Lower leg skin (tissue), 3 donors: Measurements from ENCODE around the gene SAMD13.

Experiments used
- CTCF ChIP-seq, 3 donors: fragments of 450-650 bp; IDR thresholded peaks; one replicate each; pipeline ENCODE4 v1.5.1; 2016; ENCODE audit warnings: antibody characterized with exemption in 3 of 3, mild to moderate bottlenecking in 3 of 3, moderate library complexity in 2 of 3
- POLR2A ChIP-seq, 2 donors: fragments of 450-650 bp; IDR thresholded peaks; one replicate each; pipeline ENCODE4 v1.6.1; 2016 to 2017; ENCODE audit warnings: antibody characterized with exemption in 2 of 2, mild to moderate bottlenecking in 1 of 2, moderate library complexity in 1 of 2

GRCh38 chr1:84370266-84370665 lies 68.8 kb downstream of the SAMD13 start:
- TF ChIP-seq CTCF (IDR thresholded peaks at IDR 0.05), result no peak
- TF ChIP-seq POLR2A (IDR thresholded peaks at IDR 0.05), result no peak
